K562 (cell line): ENCODE results near the gene PTK7. TPM values are rescaled to one million over a fixed set of nuclear protein-coding genes. Genes with fewer than 3 reads are reported as not detected.

ENCODE experiments used
- BHLHE40 ChIP-seq: IDR thresholded peaks from 2 replicates; pipeline ENCODE4 v1.6.1; 2011; ENCODE audit warnings: low read length, improper control_type of control experiment
- CCNT2 ChIP-seq: IDR thresholded peaks from 2 replicates; pipeline ENCODE4 v1.6.1; 2011; ENCODE audit warnings: borderline replicate concordance, low read depth, mild to moderate bottlenecking, moderate library complexity, mixed read lengths, low read length; ENCODE audit not compliant: insufficient read length; ENCODE audit errors: extremely low read depth
- CTBP1 ChIP-seq: fragments of 450-650 bp; IDR thresholded peaks from 2 replicates; pipeline ENCODE4 v1.6.1; 2016; ENCODE audit warnings: borderline replicate concordance
- DPF2 ChIP-seq: fragments of 450-650 bp; IDR thresholded peaks from 2 replicates; pipeline ENCODE4 v1.6.1; 2016
- ERF ChIP-seq: fragments of 450-650 bp; formaldehyde crosslinking; IDR thresholded peaks from 2 replicates; pipeline ENCODE4 v1.4.0; 2020; ENCODE audit warnings: mild to moderate bottlenecking, mixed read lengths
- HNRNPLL ChIP-seq: fragments of 200-400 bp; formaldehyde crosslinking; IDR thresholded peaks from 2 replicates; pipeline ENCODE4 v1.6.1; 2017; ENCODE audit warnings: low read length, low read depth, mild to moderate bottlenecking; ENCODE audit not compliant: poor library complexity, severe bottlenecking
- NR0B1 ChIP-seq: fragments of 450-650 bp; IDR thresholded peaks from one replicate; pipeline ENCODE4 v1.6.1; 2018; ENCODE audit warnings: mild to moderate bottlenecking, moderate library complexity; ENCODE audit not compliant: partially characterized antibody
- POLR2AphosphoS2 ChIP-seq: IDR thresholded peaks from 2 replicates; pipeline ENCODE4 v1.6.1; 2012; ENCODE audit warnings: low read length, improper control_type of control experiment
- TGIF2 ChIP-seq: sonication (generic); formaldehyde crosslinking; IDR thresholded peaks from 2 replicates; pipeline ENCODE4 v1.8.1; 2022; ENCODE audit warnings: mild to moderate bottlenecking, missing genetic modification reagents, moderate library complexity
- ZNF407 ChIP-seq: fragments of 450-650 bp; IDR thresholded peaks from 2 replicates; pipeline ENCODE4 v1.6.1; 2016; ENCODE audit warnings: low read depth
- ZNF717 ChIP-seq: fragments of 250-450 bp; sonication (Bioruptor Pico); IDR thresholded peaks from 2 replicates; pipeline ENCODE4 v1.5.0; 2021
- polyA plus RNA-seq, 8 experiments: library from polyadenylated mRNA; depleted of rRNA in 4 of 8; stranded (reverse) in 5 of 8; unstranded in 3 of 8; fragments of >200 nt; fragmentation: Nextera tagmentation in 2 of 8; fragmentation: Illumina TruSeq in 1 of 8; extraction: Ambion mirVana in 2 of 8; extraction: Trizol in 1 of 8; gene quantifications; 2 replicates each; pipeline versions ENCODE4 v1.2.1 to v1.2.3, GENCODE V29; 2011 to 2014; ENCODE audit warnings: inconsistent platforms in 1 of 8, missing spikeins in 1 of 8
- total RNA-seq, 7 experiments: library from RNA; depleted of rRNA in 6 of 7; stranded (reverse); fragments of >200 nt in 6 of 7; fragmentation: Illumina TruSeq in 2 of 7; extraction: Trizol in 2 of 7; gene quantifications; 2 replicates each; pipeline versions ENCODE4 v1.2.1 to v1.2.3, GENCODE V29; 2011 to 2021; ENCODE audit warnings: low replicate concordance in 1 of 7
- TF ChIP-seq, protein P1 (sequence below): fragments of 450-650 bp; IDR thresholded peaks from 2 replicates; pipeline ENCODE4 v1.6.1; 2016; ENCODE audit warnings: borderline replicate concordance
- TF ChIP-seq, protein P2 (sequence below): fragments of 250-450 bp; sonication (Bioruptor Pico); IDR thresholded peaks from 2 replicates; pipeline ENCODE4 v1.9.0; 2021; ENCODE audit warnings: mild to moderate bottlenecking, inconsistent platforms

The PTK7 gene
- total and polyA plus RNA-seq, 9 of the 15 experiments (the other 6 are each of a cell fraction or from before 2014, with no cell fraction given): 0.20 to 6.8 (median 4.2) TPM

DNA sequence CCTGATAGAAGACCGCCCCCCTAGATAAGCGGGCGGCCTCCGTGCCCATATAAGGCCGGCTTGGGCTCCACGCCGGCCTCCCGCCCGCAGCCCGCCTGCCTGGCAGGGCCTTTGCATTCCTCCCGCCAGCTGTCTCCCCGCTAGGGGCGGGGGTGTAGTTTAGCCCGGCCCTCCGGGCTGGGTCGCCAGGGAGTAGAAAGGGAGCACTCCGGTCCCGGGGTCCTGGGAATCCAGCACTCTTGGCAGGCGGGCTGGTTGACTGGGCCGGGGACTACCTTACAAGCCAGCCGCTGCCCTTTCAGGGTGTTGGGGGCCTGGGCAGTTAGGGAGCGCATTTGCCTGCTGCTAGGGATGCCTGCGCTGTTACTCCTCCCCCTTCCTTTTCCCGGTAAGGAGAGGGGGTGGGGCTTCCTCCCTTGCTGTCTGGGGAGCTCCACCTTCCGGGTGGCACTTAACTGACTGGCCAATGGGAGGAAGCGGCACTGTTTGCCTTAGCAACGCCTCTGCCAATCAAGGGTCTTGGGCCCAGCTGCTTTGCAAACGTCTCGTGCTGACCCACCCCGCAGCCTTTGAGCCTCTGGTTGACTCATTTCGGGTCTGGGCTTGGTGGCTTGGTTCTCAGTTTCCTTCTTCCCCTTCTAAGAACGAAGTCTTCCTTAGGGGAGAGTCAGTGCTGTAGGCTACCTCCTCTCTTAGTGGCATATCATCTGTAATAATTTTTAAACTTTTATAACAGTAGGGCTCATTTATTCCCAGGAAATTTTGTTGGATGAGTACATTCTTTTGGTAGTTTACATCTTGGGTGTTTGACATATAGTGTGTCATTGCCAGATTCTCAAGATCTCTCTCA lies 98.4 kb downstream of the PTK7 start (continued):
- no peak for TF ChIP-seq ZNF407
- no peak for TF ChIP-seq POLR2AphosphoS2
- TF ChIP-seq, protein P1, sequence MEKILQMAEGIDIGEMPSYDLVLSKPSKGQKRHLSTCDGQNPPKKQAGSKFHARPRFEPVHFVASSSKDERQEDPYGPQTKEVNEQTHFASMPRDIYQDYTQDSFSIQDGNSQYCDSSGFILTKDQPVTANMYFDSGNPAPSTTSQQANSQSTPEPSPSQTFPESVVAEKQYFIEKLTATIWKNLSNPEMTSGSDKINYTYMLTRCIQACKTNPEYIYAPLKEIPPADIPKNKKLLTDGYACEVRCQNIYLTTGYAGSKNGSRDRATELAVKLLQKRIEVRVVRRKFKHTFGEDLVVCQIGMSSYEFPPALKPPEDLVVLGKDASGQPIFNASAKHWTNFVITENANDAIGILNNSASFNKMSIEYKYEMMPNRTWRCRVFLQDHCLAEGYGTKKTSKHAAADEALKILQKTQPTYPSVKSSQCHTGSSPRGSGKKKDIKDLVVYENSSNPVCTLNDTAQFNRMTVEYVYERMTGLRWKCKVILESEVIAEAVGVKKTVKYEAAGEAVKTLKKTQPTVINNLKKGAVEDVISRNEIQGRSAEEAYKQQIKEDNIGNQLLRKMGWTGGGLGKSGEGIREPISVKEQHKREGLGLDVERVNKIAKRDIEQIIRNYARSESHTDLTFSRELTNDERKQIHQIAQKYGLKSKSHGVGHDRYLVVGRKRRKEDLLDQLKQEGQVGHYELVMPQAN: peak; percentile 80; the same call in 1 of the 2 replicates
- no peak for TF ChIP-seq DPF2
- TF ChIP-seq NR0B1: no peak
- TF ChIP-seq HNRNPLL: peak; percentile 63
- TF ChIP-seq TGIF2: no peak
- no peak for TF ChIP-seq ZNF717
- peak; percentile 88; the same call in 1 of the 2 replicates for TF ChIP-seq ERF (CRISPR knock-in tag)
- TF ChIP-seq BHLHE40: peak; percentile 100
- TF ChIP-seq CCNT2: peak; percentile 55
- peak; percentile 31; the same call in 1 of the 2 replicates for TF ChIP-seq CTBP1
- TF ChIP-seq, protein P2, sequence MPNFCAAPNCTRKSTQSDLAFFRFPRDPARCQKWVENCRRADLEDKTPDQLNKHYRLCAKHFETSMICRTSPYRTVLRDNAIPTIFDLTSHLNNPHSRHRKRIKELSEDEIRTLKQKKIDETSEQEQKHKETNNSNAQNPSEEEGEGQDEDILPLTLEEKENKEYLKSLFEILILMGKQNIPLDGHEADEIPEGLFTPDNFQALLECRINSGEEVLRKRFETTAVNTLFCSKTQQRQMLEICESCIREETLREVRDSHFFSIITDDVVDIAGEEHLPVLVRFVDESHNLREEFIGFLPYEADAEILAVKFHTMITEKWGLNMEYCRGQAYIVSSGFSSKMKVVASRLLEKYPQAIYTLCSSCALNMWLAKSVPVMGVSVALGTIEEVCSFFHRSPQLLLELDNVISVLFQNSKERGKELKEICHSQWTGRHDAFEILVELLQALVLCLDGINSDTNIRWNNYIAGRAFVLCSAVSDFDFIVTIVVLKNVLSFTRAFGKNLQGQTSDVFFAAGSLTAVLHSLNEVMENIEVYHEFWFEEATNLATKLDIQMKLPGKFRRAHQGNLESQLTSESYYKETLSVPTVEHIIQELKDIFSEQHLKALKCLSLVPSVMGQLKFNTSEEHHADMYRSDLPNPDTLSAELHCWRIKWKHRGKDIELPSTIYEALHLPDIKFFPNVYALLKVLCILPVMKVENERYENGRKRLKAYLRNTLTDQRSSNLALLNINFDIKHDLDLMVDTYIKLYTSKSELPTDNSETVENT (CRISPR knock-in tag): no peak
